ENCODE results near the gene CASP8AP2.

DNA sequence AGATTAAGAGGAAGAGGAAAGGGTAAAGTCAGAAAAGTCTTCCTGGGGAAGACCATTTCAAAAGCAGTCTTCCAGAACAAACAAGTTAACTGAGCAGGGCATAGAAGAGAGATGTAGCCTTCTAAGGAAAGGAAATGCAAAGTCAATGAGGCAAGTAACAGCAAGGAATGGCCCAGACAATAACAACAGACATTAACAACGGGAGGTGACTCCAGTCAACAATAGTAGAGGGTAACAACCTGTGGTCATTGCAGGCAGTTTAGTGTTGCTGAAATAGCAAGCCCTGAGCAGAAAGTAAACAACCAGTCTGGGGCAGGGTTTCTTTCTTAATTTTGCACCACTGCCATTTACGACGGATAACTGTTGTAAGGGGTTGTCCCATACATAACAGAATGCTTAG is 12.2 kb upstream of the CASP8AP2 start:
- TF ChIP-seq EZH2 (IDR thresholded peaks at IDR 0.05; ENCODE audit: insufficient read depth, poor library complexity, severe bottlenecking) (no peak), EZH2phosphoT487 (IDR thresholded peaks at IDR 0.05; ENCODE audit: insufficient read depth, low read depth) (no peak)

Measured in GM23248 (cell line).